A673 (cell line): ENCODE data around the gene TRPV2.
"Not testable (repeated sequence)": the region's sequence is repeated elsewhere in the genome, so short reads cannot be mapped to it uniquely, and the experiment has no call there.

Experiments
- CTCF ChIP-seq: fragments of 300-800, 200-600 bp; sonication (generic); conservative IDR thresholded peaks from 2 replicates; pipeline ENCODE4 v1.5.1; 2017; ENCODE audit warnings: low read depth, mild to moderate bottlenecking, antibody characterized with exemption, low read length, moderate library complexity, mixed read lengths
- EZH2 ChIP-seq: fragments of 200-600 bp; sonication (generic); IDR thresholded peaks from 2 replicates; pipeline ENCODE4 v1.6.1; 2017; ENCODE audit warnings: borderline replicate concordance, low read depth, mild to moderate bottlenecking, mixed read lengths, antibody characterized with exemption, low read length; ENCODE audit not compliant: poor library complexity, severe bottlenecking

DNA sequence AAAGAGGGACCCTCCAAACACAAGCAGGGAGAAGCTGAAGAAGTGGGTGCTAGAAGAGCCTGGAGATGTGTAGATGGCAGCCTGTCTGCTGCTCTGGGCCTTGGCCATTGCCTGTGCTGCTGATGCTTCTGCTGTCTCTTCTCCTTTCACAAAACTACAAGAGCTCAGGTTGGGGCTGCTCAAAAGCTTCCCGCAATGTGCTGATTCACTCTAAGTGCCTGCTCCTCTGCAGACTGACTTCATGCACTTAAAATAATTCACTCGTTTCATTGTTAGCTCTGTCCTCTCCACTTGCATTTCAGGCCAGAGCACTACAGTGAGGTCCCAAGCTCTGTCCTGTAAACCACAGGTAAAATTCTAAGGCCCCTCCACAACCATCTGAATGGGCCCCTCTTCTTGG is 18.7 kb upstream of the TRPV2 start:
- not testable (repeated sequence) for TF ChIP-seq CTCF, EZH2
